Pancreas (tissue), 10 donors: Measurements from ENCODE around the gene CLEC17A. TPM values are rescaled to one million over a fixed set of nuclear protein-coding genes. Genes with fewer than 3 reads are reported as not detected.
"Not testable (repeated sequence)": the region's sequence is repeated elsewhere in the genome, so short reads cannot be mapped to it uniquely, and the experiment has no call there.

Source experiments
- ATAC-seq, 4 donors: fragments of 200-7000 bp; cut with Tn5 transposase; one replicate each; pipeline versions ENCODE4 v1.8.0 to v1.9.1; 2020; ENCODE audit warnings: mild to moderate bottlenecking in 4 of 4, moderate library complexity in 4 of 4
- DNase-seq, 6 donors: peaks; one replicate each; pipeline ENCODE4 v3.0.0-alpha.2; 2020
- FAIRE-seq: peaks from 2 replicates; lab custom pipeline; 2012; peaks lifted over from hg19 to GRCh38; lab: Jason Lieb, UNC
- H3K27ac ChIP-seq, 4 donors: fragments of 200-600 bp; sonication (generic); 1 replicate in 3 of 4; 2 replicates in 1 of 4; pipeline versions ENCODE4 v1.5.0 to v1.8.0; 2020
- H3K27me3 ChIP-seq, 4 donors: fragments of 200-600 bp; one replicate each; pipeline ENCODE4 v1.8.0; 2021
- H3K36me3 ChIP-seq, 3 donors: fragments of 200-600 bp; sonication (generic) in 1 of 3; one replicate each; pipeline versions ENCODE4 v1.5.0 to v1.8.0; 2020 to 2021
- H3K4me1 ChIP-seq, 3 donors: fragments of 200-600 bp; one replicate each; pipeline ENCODE4 v1.8.0; 2021
- H3K4me3 ChIP-seq, 4 donors: fragments of 200-600 bp; sonication (generic) in 2 of 4; one replicate each; pipeline versions ENCODE4 v1.5.0 to v1.8.0; 2020 to 2021
- H3K9me3 ChIP-seq, 4 donors: fragments of 200-600 bp; one replicate each; pipeline ENCODE4 v1.8.0; 2021
- CTCF ChIP-seq, 4 donors: fragments of 200-600 bp; sonication (generic) in 3 of 4; IDR thresholded peaks; one replicate each; pipeline versions ENCODE4 v1.5.0 to v1.8.0; 2021; ENCODE audit warnings: antibody characterized with exemption in 4 of 4
- WGBS, 2 donors: extraction: QIAGEN DNeasy Blood & Tissue Kit; methylation state at CpG; one replicate each; pipeline ENCODE4 v1.1.7; 2013; 5-methylcytosine and 5-hydroxymethylcytosine counted together
- intact Hi-C, 3 donors: fragments of 100-400 bp; cut with DNase I; formaldehyde crosslinking; loops; one replicate each; pipeline versions ENCODE4 v1.11.1 to v1.14.2; 2022
- polyA plus RNA-seq, 2 donors: library from polyadenylated mRNA; stranded (reverse); fragments of 200-250 nt; gene quantifications; one replicate each; pipeline ENCODE4 v1.2.3, GENCODE V29; 2013
- total RNA-seq, 6 donors: library from RNA; stranded (reverse); fragmentation: NEBNext Ultra II Directional in 4 of 6; extraction: Animal tissue kit (Norgen Biotek cat#: 25700) in 4 of 6; gene quantifications; one replicate each; pipeline versions ENCODE4 v1.2.1 to v1.2.4, GENCODE V29; 2021 to 2023
- donor health status: healthy with polysubstance abuse.
- donor health status: DM: no; HTN: no; CAD: no; lungs with moderate emphysema.
- donor health status: DM: no; HTN: no; CAD: no.
- donor health status: control.
- donor health status: control.
- donor health status: Bipolar disorder and iron deficiency.
- donor health status: DM: yes; HTN: yes; CAD: no.
- donor health status: DM: no; HTN: no; CAD: no.
- donor health status: DM: no; HTN: no; CAD: no.
- donor health status: DM: yes; HTN: yes; CAD: no.

CLEC17A gene
- total and polyA plus RNA-seq, 8 donors, result 0.09 to 0.15 (median 0.12) TPM; not detected in 4

DNA sequence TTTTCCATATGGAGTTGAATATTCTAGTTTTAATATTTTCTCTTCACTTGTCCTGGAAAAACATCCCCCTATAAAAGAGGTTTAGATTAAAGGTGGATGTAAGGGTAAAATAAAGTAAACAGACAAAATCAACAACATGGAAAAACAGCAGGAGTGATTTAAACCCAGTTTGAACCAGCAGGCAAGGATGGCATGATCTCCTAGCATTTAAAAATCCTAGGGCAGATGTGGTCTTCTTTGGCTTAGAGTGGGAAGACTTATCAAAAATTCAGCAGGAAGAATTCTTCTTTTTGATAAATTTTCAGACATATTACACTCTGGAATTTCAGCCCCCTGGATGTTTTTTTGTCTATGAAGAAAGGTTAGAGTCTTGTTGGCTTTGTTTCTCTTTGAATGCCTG, 36.5 kb downstream of the CLEC17A start:
- H3K36me3 ChIP-seq, result no peaks in the 10 kb centered on the region

GRCh38 chr19:14624491-14624890, 41.6 kb downstream of the CLEC17A start:
- H3K27ac ChIP-seq, H3K4me1 ChIP-seq, H3K9me3 ChIP-seq, intact Hi-C loops, H3K27me3 ChIP-seq, DNase-seq, ATAC-seq, FAIRE-seq, H3K36me3 ChIP-seq, H3K4me3 ChIP-seq: not testable (repeated sequence)
- 61 to 63% methylated on average over 6 of the region's 6 CpGs for WGBS, 2 donors

More for the DNA sequence above, 36.5 kb downstream of the CLEC17A start:
- FAIRE-seq (no peak), DNase-seq (no peak), ATAC-seq (no peak)
- Histone ChIP-seq H3K9me3 (no peaks in the 10 kb centered on the region), H3K27ac (no peak overlapping the region), H3K4me1 (no peaks in the 10 kb centered on the region), H3K4me3 (no peak overlapping the region), H3K27me3 (no peaks in the 10 kb centered on the region)
- intact Hi-C loops, result no loop called here
- TF ChIP-seq CTCF (IDR thresholded peaks at IDR 0.05), result no peak

DNA sequence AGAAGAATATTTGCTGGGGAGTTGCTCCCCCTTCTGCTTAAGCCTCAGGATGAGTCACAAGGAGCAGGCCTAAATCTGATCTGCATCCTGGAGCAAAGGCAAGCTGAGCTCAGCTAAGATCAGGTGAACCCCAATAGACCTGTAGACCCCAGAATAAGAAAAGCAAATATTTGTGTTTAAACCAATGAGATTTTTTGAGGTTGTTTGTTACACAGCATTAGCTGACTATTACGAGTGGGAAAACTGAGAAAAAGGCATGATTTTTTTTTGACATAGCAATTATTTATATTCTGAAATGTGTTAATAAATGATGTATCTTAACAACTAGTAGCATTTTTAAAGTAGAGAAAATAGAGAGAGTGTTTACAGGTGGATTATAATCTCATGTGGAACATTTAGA, 46.7 kb downstream of the CLEC17A start:
- Histone ChIP-seq H3K9me3 (no peaks in the 10 kb centered on the region), H3K27me3 (no peaks in the 10 kb centered on the region), H3K4me1 (no peaks in the 10 kb centered on the region), H3K36me3 (no peaks in the 10 kb centered on the region), H3K4me3 (no peak overlapping the region), H3K27ac (no peak overlapping the region)
- intact Hi-C loops, result no loop called here
- 63 to 78% methylated on average over 1 of the region's 1 CpG for WGBS, 2 donors
- TF ChIP-seq CTCF (IDR thresholded peaks at IDR 0.05), result no peak
- FAIRE-seq (no peak), DNase-seq (no peak), ATAC-seq (no peak)

DNA sequence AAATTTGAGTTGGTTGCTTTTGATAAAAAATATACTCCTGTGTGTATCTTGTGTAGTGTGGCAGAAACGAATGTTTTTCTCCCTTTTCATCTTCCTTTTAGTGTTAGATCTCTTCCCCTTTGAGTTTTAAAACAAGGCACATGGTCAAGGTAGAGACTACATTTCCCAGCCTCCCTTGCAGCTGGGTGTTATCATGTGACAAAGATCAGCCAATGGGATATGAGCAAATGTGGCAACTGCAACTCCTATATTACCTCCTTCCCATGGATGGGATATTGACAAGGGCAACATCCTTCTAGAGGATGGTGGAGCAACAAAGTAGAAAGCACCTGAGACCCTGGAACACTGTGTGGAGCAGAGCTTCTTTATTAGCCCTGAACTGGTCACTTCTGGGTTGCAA, 49.4 kb downstream of the CLEC17A start:
- no peak for FAIRE-seq
- no peak for DNase-seq

DNA sequence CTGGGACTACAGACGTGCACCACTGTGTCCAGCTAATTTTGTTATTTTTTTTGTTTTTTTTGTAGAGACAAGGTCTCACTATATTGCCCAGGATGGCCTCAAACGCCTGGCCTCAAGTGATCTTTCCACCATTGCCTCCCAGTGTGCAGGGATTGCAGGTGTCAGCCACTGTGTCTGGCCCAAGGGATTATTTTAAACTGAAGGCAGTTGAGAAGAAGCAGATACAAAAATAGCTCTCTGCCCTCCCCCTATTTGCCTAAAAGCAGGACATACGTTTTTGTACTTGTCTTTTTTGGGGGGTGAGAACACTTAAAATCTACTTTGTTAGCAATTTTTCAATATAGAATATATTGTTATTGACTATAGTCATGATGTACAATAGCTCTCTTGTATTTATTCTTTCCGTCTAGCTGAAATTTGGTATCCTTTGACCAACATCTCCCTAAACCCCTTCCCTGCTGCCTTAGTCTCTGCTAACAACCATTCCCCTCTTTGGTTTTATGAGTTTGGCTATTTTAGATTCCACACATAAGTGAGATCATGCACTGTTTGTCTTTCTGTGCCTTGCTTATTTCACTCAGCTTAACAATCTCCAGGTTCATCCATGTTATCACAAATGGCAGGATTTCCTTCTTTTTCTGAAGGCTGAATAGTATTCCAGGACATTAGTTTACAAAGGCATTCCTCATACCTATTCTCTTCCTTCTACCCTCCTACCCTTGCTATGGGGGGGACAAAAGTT, 56.8 kb downstream of the CLEC17A start:
- intact Hi-C loops, result no loop called here
- TF ChIP-seq CTCF (IDR thresholded peaks at IDR 0.05), result no peak
- DNase-seq, result no peak
- H3K27me3 ChIP-seq, result no peaks in the 10 kb centered on the region
- no peak overlapping the region for H3K27ac ChIP-seq
- FAIRE-seq, result no peak
- H3K9me3 ChIP-seq, result no peaks in the 10 kb centered on the region
- 33 to 38% methylated on average over 4 of the region's 4 CpGs for WGBS, 2 donors
- no peaks in the 10 kb centered on the region for H3K4me1 ChIP-seq
- ATAC-seq, result no peak
- H3K36me3 ChIP-seq, result no peaks in the 10 kb centered on the region
- no peak overlapping the region for H3K4me3 ChIP-seq

More for the DNA sequence above, 49.4 kb downstream of the CLEC17A start:
- Histone ChIP-seq H3K4me3 (no peak overlapping the region), H3K4me1 (no peaks in the 10 kb centered on the region), H3K36me3 (no peaks in the 10 kb centered on the region), H3K27ac (no peak overlapping the region), H3K27me3 (no peaks in the 10 kb centered on the region), H3K9me3 (no peaks in the 10 kb centered on the region)
- intact Hi-C loops, result no loop called here
- no peak for ATAC-seq
- TF ChIP-seq CTCF (IDR thresholded peaks at IDR 0.05), result no peak
- 4 to 5% methylated on average over 1 of the region's 1 CpG for WGBS, 2 donors
